HEK293T (cell line): ENCODE data around the gene OXSR1.

Experiments used
- BHLHE40 ChIP-seq: fragments of 450-650 bp; IDR thresholded peaks from 2 replicates; pipeline ENCODE4 v1.6.1; 2016; ENCODE audit warnings: mild to moderate bottlenecking, moderate library complexity, borderline replicate concordance
- CTBP1 ChIP-seq: fragments of 450-650 bp; IDR thresholded peaks from 2 replicates; pipeline ENCODE4 v1.6.1; 2016; ENCODE audit warnings: borderline replicate concordance
- ELF4 ChIP-seq: fragments of 450-650 bp; IDR thresholded peaks from 2 replicates; pipeline ENCODE4 v1.6.1; 2017; ENCODE audit warnings: antibody characterized with exemption
- FOXA1 ChIP-seq: fragments of 450-650 bp; IDR thresholded peaks from 2 replicates; pipeline ENCODE4 v1.6.1; 2016; ENCODE audit warnings: mild to moderate bottlenecking
- FOXM1 ChIP-seq: fragments of 450-650 bp; IDR thresholded peaks from 2 replicates; pipeline ENCODE4 v1.6.1; 2017; ENCODE audit warnings: mild to moderate bottlenecking, borderline replicate concordance
- L3MBTL2 ChIP-seq: fragments of 450-650 bp; conservative IDR thresholded peaks from 2 replicates; pipeline ENCODE4 v1.6.1; 2016; ENCODE audit warnings: mild to moderate bottlenecking
- LEF1 ChIP-seq: fragments of 450-650 bp; IDR thresholded peaks from 2 replicates; pipeline ENCODE4 v1.6.1; 2017; ENCODE audit warnings: mild to moderate bottlenecking, borderline replicate concordance
- NFRKB ChIP-seq: fragments of 450-650 bp; IDR thresholded peaks from 2 replicates; pipeline ENCODE4 v1.6.1; 2016; ENCODE audit warnings: mild to moderate bottlenecking, moderate library complexity
- PKNOX1 ChIP-seq: fragments of 450-650 bp; IDR thresholded peaks from 2 replicates; pipeline ENCODE4 v1.6.1; 2016
- SP1 ChIP-seq: fragments of 450-650 bp; IDR thresholded peaks from 2 replicates; pipeline ENCODE4 v1.6.1; 2017
- SUZ12 ChIP-seq: fragments of 450-650 bp; IDR thresholded peaks from 2 replicates; pipeline ENCODE4 v1.6.1; 2016; ENCODE audit warnings: mild to moderate bottlenecking
- TARDBP ChIP-seq: fragments of 450-650 bp; IDR thresholded peaks from 2 replicates; pipeline ENCODE4 v1.6.1; 2016

- no peak for TF ChIP-seq TARDBP
- no peak for TF ChIP-seq NFRKB
- TF ChIP-seq BHLHE40 = no peak
- TF ChIP-seq PKNOX1 = no peak
- TF ChIP-seq FOXM1 = no peak
- TF ChIP-seq LEF1 = no peak
- TF ChIP-seq SUZ12 = no peak
- no peak for TF ChIP-seq L3MBTL2
- no peak for TF ChIP-seq ELF4
- no peak for TF ChIP-seq FOXA1
- TF ChIP-seq SP1 = no peak
- TF ChIP-seq CTBP1 = no peak
These were observed 9.5 kb upstream of the OXSR1 start for GRCh38 chr3:38155825-38156224.
